SK-N-SH (cell line): ENCODE results near the gene FTCD. TPM values are rescaled to one million over a fixed set of nuclear protein-coding genes. Genes with fewer than 3 reads are reported as not detected.

Experiments used
- CTCF ChIA-PET: fragments of 300-600, 350-600 bp; formaldehyde crosslinking; extraction: SDS; loops from one replicate; lab custom pipeline; 2021; lab: Yijun Ruan, JAX
- POLR2A ChIA-PET: fragments of 350-600 bp; sonication (Branson Sonifier 250); formaldehyde crosslinking; extraction: SDS; loops from one replicate; lab custom pipeline; 2020; ENCODE audit warnings: antibody characterized with exemption, inconsistent platforms; lab: Yijun Ruan, JAX
- DNase-seq: peaks from one replicate; pipeline ENCODE4 v3.0.0; 2012
- H2AFZ ChIP-seq: fragments of 200-600 bp; sonication (generic); 2 replicates; pipeline ENCODE4 v1.8.1; 2016; ENCODE audit warnings: antibody characterized with exemption, mild to moderate bottlenecking, low read depth
- H3F3A ChIP-seq: fragments of 200-600 bp; sonication (generic); replicated peaks from 2 replicates; pipeline ENCODE3; 2016; ENCODE audit warnings: antibody characterized with exemption, mild to moderate bottlenecking; ENCODE audit not compliant: insufficient read depth
- H3K27ac ChIP-seq, 2 experiments: fragments of 200-500 bp in 1 of 2; fragments of 200-600 bp in 1 of 2; sonication (Bioruptor generic) in 1 of 2; sonication (generic), shearing (Covaris generic) in 1 of 2; 2 replicates each; pipeline versions ENCODE4 v1.5.1 to v1.6.1; 2014 to 2016; ENCODE audit warnings: low read depth in 2 of 2, inconsistent platforms in 1 of 2, low read length in 1 of 2, mild to moderate bottlenecking in 1 of 2, mixed read lengths in 1 of 2
- H3K27me3 ChIP-seq: fragments of 200-600 bp; sonication (generic), shearing (Covaris generic); 2 replicates; pipeline ENCODE4 v1.6.1; 2016; ENCODE audit warnings: mixed run types; ENCODE audit not compliant: insufficient read depth
- H3K36me3 ChIP-seq, 2 experiments: fragments of 200-500 bp in 1 of 2; fragments of 200-600 bp in 1 of 2; sonication (Bioruptor generic) in 1 of 2; sonication (generic) in 1 of 2; replicated peaks in 1 of 2; 2 replicates each; pipeline versions ENCODE3 to v1.5.1; 2014 to 2016; ENCODE audit warnings: low read length in 1 of 2, mild to moderate bottlenecking in 1 of 2; ENCODE audit not compliant: insufficient read depth in 2 of 2, control insufficient read depth in 1 of 2
- H3K4me1 ChIP-seq, 2 experiments: fragments of 200-500 bp in 1 of 2; fragments of 200-600 bp in 1 of 2; sonication (Bioruptor generic) in 1 of 2; sonication (generic), shearing (Covaris generic) in 1 of 2; 2 replicates each; pipeline versions ENCODE4 v1.5.1 to v1.6.1; 2014 to 2016; ENCODE audit warnings: low read depth in 1 of 2, low read length in 1 of 2, mixed run types in 1 of 2; ENCODE audit not compliant: insufficient read depth in 2 of 2, control insufficient read depth in 1 of 2
- H3K4me2 ChIP-seq: fragments of 200-600 bp; sonication (generic), shearing (Covaris generic); 2 replicates; pipeline ENCODE4 v1.6.1; 2017; ENCODE audit warnings: mixed run types
- H3K4me3 ChIP-seq, 2 experiments: fragments of 200-500 bp in 1 of 2; fragments of 200-600 bp in 1 of 2; sonication (Bioruptor generic) in 1 of 2; sonication (generic), shearing (Covaris generic) in 1 of 2; 2 replicates each; pipeline versions ENCODE4 v1.5.1 to v1.8.1; 2014 to 2016; ENCODE audit warnings: low read depth in 2 of 2, inconsistent platforms in 1 of 2, low read length in 1 of 2, mild to moderate bottlenecking in 1 of 2, mixed read lengths in 1 of 2, moderate library complexity in 1 of 2
- H3K79me2 ChIP-seq: fragments of 200-600 bp; sonication (generic); 2 replicates; pipeline ENCODE4 v1.8.1; 2017; ENCODE audit warnings: mild to moderate bottlenecking; ENCODE audit not compliant: insufficient read depth
- H3K9ac ChIP-seq: fragments of 200-600 bp; sonication (generic); 2 replicates; pipeline ENCODE4 v1.6.1; 2017; ENCODE audit warnings: mixed run types
- H3K9me2 ChIP-seq: fragments of 200-600 bp; sonication (generic); 2 replicates; pipeline ENCODE4 v1.6.1; 2017; ENCODE audit warnings: mixed run types
- H3K9me3 ChIP-seq: fragments of 200-600 bp; sonication (generic); 2 replicates; pipeline ENCODE4 v1.6.1; 2017; ENCODE audit warnings: mixed run types, mild to moderate bottlenecking, moderate library complexity
- H4K20me1 ChIP-seq: fragments of 200-600 bp; sonication (generic); 2 replicates; pipeline ENCODE4 v1.6.1; 2017; ENCODE audit warnings: mild to moderate bottlenecking, mixed run types; ENCODE audit not compliant: insufficient read depth
- CHD2 ChIP-seq: fragments of 150-350 bp; IDR thresholded peaks from 2 replicates; pipeline ENCODE4 v1.6.1; 2018; ENCODE audit warnings: low read length; ENCODE audit not compliant: partially characterized antibody
- ELF1 ChIP-seq: IDR thresholded peaks from 2 replicates; pipeline ENCODE4 v1.4.0; 2012
- GABPA ChIP-seq: IDR thresholded peaks from 2 replicates; pipeline ENCODE4 v1.4.0; 2012; ENCODE audit warnings: low read depth, mild to moderate bottlenecking
- MEF2A ChIP-seq: IDR thresholded peaks from 2 replicates; pipeline ENCODE4 v1.4.0; 2012; ENCODE audit warnings: low read depth, borderline replicate concordance
- MXI1 ChIP-seq: IDR thresholded peaks from 2 replicates; pipeline ENCODE4 v1.6.1; 2012; ENCODE audit warnings: mild to moderate bottlenecking, low read depth, low read length, improper control_type of control experiment
- NRF1 ChIP-seq: IDR thresholded peaks from 2 replicates; pipeline ENCODE4 v1.6.1; 2012; ENCODE audit warnings: low read depth, mild to moderate bottlenecking, low read length
- RAD21 ChIP-seq: IDR thresholded peaks from 2 replicates; pipeline ENCODE4 v1.6.1; 2012; ENCODE audit warnings: mild to moderate bottlenecking, low read length
- RCOR1 ChIP-seq: fragments of 150-350 bp; IDR thresholded peaks from 2 replicates; pipeline ENCODE4 v1.6.1; 2017; ENCODE audit warnings: antibody characterized with exemption, low read length
- SMC3 ChIP-seq: IDR thresholded peaks from 2 replicates; pipeline ENCODE4 v1.6.1; 2012; ENCODE audit warnings: low read depth, low read length, improper control_type of control experiment
- WGBS: methylation state at CpG from one replicate; pipeline ENCODE4 v1.1.6; 2017; ENCODE audit warnings: low lambda C conversion rate; 5-methylcytosine and 5-hydroxymethylcytosine counted together
- polyA plus RNA-seq, 3 experiments: library from polyadenylated mRNA; depleted of rRNA; stranded (reverse); fragments of >200 nt; gene quantifications; 2 replicates each; pipeline ENCODE4 v1.2.3, GENCODE V29; 2012
- TF ChIP-seq, protein P1 (sequence below): IDR thresholded peaks from 2 replicates; pipeline ENCODE4 v1.4.0; 2012; ENCODE audit warnings: low read depth, borderline replicate concordance
- TF ChIP-seq, protein P2 (sequence below): fragments of 150-350 bp; IDR thresholded peaks from 2 replicates; pipeline ENCODE4 v1.6.1; 2016; ENCODE audit warnings: mild to moderate bottlenecking, low read depth, low read length
- TF ChIP-seq, protein P3 (sequence below): IDR thresholded peaks from 2 replicates; pipeline ENCODE4 v1.6.1; 2012; ENCODE audit warnings: mild to moderate bottlenecking, low read depth, low read length, moderate library complexity
- TF ChIP-seq, protein P4 (sequence below): IDR thresholded peaks from 2 replicates; pipeline ENCODE4; 2012
- TF ChIP-seq, protein P5 (sequence below): IDR thresholded peaks from 2 replicates; pipeline ENCODE4 v1.4.0; 2012; ENCODE audit warnings: low read depth, borderline replicate concordance

FTCD gene
- polyA plus RNA-seq, 1 of the 3 experiments (the other 2 are of a cell fraction): 0.33 TPM

DNA sequence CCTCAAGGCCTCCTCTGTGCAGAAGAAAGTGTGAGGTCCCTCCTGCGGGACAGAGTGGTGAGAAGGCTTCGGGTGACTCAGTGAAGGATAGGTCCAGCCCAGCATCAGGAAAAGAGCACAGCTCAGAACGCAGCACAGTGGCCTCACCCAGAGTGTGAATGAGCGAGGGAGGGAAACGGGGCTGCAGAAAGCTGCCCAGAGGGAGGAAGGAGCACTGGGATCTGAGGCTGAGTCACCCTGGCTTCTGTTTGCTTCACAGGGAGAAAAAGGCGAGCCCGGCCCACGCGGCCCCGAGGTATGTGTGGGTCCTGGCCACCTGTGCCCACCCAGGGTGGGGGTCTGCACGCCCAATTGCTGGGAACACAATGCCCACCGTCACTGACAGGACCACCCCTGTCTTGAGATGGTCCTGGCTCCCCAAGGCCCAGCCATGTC is 33.1 kb downstream of the FTCD start:
- H2AFZ ChIP-seq: no peak overlapping the region
- 80% methylated on average over 5 of the region's 12 CpGs for WGBS
- peaks cover 3 to 56% of the 10 kb centered on the region in 2 experiments for H3K36me3 ChIP-seq
- peaks cover 0 to 8% of the 10 kb centered on the region in 2 experiments; a peak in 1 of 4 replicates for H3K4me1 ChIP-seq
- no peaks in the 10 kb centered on the region for H3K27me3 ChIP-seq
- no peak for DNase-seq
- no peaks in the 10 kb centered on the region for H3K9me2 ChIP-seq
- H3K27ac ChIP-seq: no peak overlapping the region; a peak in 1 of 4 replicates
- H3K4me3 ChIP-seq: no peak overlapping the region
- no peaks in the 10 kb centered on the region for H3K79me2 ChIP-seq
- H3K9ac ChIP-seq: no peak overlapping the region
- TF ChIP-seq NRF1 (no peak), MXI1 (no peak), ELF1 (no peak)
- TF ChIP-seq, protein P1, sequence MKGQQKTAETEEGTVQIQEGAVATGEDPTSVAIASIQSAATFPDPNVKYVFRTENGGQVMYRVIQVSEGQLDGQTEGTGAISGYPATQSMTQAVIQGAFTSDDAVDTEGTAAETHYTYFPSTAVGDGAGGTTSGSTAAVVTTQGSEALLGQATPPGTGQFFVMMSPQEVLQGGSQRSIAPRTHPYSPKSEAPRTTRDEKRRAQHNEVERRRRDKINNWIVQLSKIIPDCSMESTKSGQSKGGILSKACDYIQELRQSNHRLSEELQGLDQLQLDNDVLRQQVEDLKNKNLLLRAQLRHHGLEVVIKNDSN: no peak
- TF ChIP-seq, protein P2, sequence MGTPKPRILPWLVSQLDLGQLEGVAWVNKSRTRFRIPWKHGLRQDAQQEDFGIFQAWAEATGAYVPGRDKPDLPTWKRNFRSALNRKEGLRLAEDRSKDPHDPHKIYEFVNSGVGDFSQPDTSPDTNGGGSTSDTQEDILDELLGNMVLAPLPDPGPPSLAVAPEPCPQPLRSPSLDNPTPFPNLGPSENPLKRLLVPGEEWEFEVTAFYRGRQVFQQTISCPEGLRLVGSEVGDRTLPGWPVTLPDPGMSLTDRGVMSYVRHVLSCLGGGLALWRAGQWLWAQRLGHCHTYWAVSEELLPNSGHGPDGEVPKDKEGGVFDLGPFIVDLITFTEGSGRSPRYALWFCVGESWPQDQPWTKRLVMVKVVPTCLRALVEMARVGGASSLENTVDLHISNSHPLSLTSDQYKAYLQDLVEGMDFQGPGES: no peak
- H4K20me1 ChIP-seq: no peaks in the 10 kb centered on the region
- no peak overlapping the region for H3K4me2 ChIP-seq
- no peaks in the 10 kb centered on the region for H3F3A ChIP-seq
- no peaks in the 10 kb centered on the region for H3K9me3 ChIP-seq
- ChIA-PET POLR2A (no interaction called here), CTCF (interaction anchor here (0.8 kb wide), 1 partner anchor 21 kb away, joined by 3 read pairs; no protein-coding TSS in a partner anchor)

DNA sequence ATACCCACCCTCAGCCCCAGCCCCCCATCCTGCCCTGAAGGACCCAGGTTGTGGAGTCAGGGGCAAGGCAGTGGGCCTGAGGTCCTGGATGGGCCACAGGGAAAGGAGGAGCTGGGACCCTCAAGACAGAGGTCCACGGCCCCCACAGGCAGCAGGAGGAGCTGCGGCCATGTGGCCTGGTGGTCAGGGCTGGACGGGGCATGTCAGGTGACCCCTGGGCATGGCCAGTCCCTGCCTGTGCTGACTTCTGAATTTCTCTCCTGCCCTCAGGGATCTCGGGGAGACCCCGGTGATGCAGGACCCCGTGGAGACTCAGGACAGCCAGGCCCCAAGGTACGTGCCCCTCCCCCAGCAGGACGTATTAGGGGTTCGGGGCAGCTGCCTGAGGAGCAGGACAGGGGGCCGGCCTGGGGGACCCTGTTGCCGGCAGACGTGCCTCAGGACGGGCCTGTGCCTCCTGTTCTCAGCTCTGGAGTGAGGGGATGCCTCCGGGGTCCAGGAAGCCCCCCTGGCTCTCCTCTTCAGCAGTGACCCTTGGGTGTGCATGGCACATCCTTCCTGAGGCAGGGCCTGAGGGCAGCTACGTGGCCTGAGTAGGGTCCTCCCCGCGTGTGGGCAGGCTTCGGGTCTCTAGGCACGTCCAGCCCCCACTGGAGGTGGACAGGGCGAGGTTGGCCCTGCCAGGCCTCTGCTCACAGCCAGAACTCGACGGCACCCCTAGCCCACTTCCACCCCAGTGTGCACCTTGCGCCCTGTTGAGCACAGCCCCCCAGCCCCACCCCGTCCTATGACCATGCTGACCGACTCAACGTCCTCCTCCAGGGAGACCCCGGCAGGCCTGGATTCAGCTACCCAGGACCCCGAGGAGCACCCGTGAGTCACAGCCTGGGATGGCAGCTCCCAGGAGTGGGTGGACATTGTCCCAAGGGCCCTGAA is 33.8 kb downstream of the FTCD start:
- Histone ChIP-seq H3K4me1 (peaks cover 0 to under 1% of the 10 kb centered on the region in 2 experiments; a peak in 1 of 4 replicates), H3K36me3 (peaks cover 3 to 54% of the 10 kb centered on the region in 2 experiments), H4K20me1 (no peaks in the 10 kb centered on the region), H2AFZ (no peak overlapping the region), H3K79me2 (no peaks in the 10 kb centered on the region), H3K27ac (no peak overlapping the region; a peak in 1 of 4 replicates), H3K9me2 (no peaks in the 10 kb centered on the region), H3K4me3 (no peak overlapping the region), H3F3A (no peaks in the 10 kb centered on the region), H3K27me3 (no peaks in the 10 kb centered on the region), H3K9ac (no peak overlapping the region), H3K9me3 (no peaks in the 10 kb centered on the region), H3K4me2 (no peak overlapping the region)
- ChIA-PET POLR2A (no interaction called here), CTCF (interaction anchor here (0.8 to 1.3 kb wide), 3 partner anchors 11 to 22 kb away, joined by 3 read pairs; no protein-coding TSS in a partner anchor)
- WGBS: 97% methylated on average over 7 of the region's 29 CpGs
- peak; percentile 23 for DNase-seq
- TF ChIP-seq SMC3 (no peak), NRF1 (no peak), RCOR1 (no peak), RAD21 (no peak), CHD2 (no peak), GABPA (no peak), MEF2A (no peak)
- TF ChIP-seq, protein P3, sequence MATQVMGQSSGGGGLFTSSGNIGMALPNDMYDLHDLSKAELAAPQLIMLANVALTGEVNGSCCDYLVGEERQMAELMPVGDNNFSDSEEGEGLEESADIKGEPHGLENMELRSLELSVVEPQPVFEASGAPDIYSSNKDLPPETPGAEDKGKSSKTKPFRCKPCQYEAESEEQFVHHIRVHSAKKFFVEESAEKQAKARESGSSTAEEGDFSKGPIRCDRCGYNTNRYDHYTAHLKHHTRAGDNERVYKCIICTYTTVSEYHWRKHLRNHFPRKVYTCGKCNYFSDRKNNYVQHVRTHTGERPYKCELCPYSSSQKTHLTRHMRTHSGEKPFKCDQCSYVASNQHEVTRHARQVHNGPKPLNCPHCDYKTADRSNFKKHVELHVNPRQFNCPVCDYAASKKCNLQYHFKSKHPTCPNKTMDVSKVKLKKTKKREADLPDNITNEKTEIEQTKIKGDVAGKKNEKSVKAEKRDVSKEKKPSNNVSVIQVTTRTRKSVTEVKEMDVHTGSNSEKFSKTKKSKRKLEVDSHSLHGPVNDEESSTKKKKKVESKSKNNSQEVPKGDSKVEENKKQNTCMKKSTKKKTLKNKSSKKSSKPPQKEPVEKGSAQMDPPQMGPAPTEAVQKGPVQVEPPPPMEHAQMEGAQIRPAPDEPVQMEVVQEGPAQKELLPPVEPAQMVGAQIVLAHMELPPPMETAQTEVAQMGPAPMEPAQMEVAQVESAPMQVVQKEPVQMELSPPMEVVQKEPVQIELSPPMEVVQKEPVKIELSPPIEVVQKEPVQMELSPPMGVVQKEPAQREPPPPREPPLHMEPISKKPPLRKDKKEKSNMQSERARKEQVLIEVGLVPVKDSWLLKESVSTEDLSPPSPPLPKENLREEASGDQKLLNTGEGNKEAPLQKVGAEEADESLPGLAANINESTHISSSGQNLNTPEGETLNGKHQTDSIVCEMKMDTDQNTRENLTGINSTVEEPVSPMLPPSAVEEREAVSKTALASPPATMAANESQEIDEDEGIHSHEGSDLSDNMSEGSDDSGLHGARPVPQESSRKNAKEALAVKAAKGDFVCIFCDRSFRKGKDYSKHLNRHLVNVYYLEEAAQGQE: no peak
- TF ChIP-seq, protein P4, sequence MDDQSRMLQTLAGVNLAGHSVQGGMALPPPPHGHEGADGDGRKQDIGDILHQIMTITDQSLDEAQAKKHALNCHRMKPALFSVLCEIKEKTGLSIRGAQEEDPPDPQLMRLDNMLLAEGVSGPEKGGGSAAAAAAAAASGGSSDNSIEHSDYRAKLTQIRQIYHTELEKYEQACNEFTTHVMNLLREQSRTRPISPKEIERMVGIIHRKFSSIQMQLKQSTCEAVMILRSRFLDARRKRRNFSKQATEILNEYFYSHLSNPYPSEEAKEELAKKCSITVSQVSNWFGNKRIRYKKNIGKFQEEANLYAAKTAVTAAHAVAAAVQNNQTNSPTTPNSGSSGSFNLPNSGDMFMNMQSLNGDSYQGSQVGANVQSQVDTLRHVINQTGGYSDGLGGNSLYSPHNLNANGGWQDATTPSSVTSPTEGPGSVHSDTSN: no peak
- TF ChIP-seq, protein P5, sequence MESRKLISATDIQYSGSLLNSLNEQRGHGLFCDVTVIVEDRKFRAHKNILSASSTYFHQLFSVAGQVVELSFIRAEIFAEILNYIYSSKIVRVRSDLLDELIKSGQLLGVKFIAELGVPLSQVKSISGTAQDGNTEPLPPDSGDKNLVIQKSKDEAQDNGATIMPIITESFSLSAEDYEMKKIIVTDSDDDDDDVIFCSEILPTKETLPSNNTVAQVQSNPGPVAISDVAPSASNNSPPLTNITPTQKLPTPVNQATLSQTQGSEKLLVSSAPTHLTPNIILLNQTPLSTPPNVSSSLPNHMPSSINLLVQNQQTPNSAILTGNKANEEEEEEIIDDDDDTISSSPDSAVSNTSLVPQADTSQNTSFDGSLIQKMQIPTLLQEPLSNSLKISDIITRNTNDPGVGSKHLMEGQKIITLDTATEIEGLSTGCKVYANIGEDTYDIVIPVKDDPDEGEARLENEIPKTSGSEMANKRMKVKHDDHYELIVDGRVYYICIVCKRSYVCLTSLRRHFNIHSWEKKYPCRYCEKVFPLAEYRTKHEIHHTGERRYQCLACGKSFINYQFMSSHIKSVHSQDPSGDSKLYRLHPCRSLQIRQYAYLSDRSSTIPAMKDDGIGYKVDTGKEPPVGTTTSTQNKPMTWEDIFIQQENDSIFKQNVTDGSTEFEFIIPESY: no peak
